Skeletal muscle satellite cell (primary cell): ENCODE results near the gene NCAM1.

ENCODE experiments used
- H3K27me3 ChIP-seq: 2 replicates; pipeline ENCODE4 v1.7.0; 2013; ENCODE audit warnings: low read length; ENCODE audit not compliant: control insufficient read depth, insufficient read depth
- H3K36me3 ChIP-seq: 2 replicates; pipeline ENCODE4 v1.7.0; 2013; ENCODE audit warnings: mild to moderate bottlenecking, control low read depth, low read length; ENCODE audit not compliant: insufficient read depth
- H3K4me1 ChIP-seq: 2 replicates; pipeline ENCODE4 v1.7.0; 2013; ENCODE audit warnings: low read length; ENCODE audit not compliant: control insufficient read depth, insufficient read depth
- H3K4me2 ChIP-seq: 2 replicates; pipeline ENCODE4 v1.7.0; 2013; ENCODE audit warnings: mild to moderate bottlenecking, low read length
- H3K4me3 ChIP-seq: 2 replicates; pipeline ENCODE4 v1.7.0; 2013; ENCODE audit warnings: low read length
- H3K9ac ChIP-seq: 2 replicates; pipeline ENCODE4 v1.7.0; 2013; ENCODE audit warnings: mild to moderate bottlenecking, low read depth, low read length, moderate library complexity
- H3K9me3 ChIP-seq: replicated peaks from 2 replicates; pipeline ENCODE4 v1.7.0; 2013; ENCODE audit warnings: mild to moderate bottlenecking, control low read depth, low read length

NCAM1 gene

DNA sequence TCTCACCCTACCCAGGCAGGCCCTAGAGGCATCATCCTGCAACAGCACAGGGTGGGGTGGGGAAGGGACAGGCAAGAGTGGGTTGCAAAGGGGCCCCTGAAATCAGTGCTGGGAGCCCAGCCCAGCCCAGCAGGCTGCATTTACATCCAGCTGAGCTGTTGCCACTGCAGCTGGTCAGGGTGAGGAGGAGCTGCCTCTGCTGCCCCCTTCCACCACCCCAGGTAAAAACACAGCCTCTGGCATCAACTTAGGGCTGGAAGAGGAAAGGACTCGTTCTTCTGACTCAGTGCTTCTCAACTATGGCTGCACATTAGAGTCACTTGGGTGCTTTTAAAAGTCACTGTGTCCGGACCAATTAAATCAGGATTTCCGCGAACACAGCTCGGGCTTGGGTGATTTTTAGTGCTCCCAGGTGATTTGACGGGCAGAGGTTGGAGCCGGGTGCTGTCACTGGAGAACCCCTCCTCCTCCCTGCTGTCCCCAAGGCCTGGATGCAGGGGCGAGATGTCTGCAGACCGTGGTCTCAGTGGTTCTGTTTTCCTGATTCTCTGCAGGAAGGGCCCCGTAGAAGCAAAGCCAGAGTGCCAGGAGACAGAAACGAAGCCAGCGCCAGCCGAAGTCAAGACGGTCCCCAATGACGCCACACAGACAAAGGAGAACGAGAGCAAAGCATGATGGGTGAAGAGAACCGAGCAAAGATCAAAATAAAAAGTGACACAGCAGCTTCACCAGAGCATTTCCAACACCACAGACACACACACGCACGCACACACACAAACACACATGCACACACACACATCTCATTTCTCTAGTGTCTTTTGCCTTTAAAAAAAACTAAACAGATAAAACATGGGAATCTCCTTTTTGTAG is 313.7 kb downstream of the NCAM1 start:
- Histone ChIP-seq H3K4me3 (no peak overlapping the region), H3K4me2 (no peak overlapping the region), H3K9ac (no peak overlapping the region), H3K27me3 (no peaks in the 10 kb centered on the region), H3K9me3 (no peaks in the 10 kb centered on the region), H3K36me3 (no peaks in the 10 kb centered on the region), H3K4me1 (no peaks in the 10 kb centered on the region)

DNA sequence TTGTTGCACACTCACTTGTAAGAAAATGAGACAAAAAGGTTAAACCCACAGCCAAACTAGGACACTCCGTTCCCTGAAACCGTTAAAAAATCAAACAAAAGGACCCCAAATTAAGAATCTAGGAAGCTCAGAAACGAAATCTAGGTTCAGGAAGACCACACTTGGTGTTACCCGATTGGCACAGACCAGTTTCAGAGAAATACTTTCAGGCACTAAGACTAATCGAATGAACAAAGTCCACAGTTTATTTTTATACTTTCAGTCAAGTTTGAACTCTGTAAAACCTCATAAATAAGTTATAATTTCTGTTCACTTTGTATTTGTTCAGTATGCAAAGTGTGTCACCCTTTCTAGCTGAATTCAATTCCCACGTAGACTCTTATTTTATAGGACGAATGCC is 314.4 kb downstream of the NCAM1 start:
- no peaks in the 10 kb centered on the region for H3K4me1 ChIP-seq
- H3K9me3 ChIP-seq = no peaks in the 10 kb centered on the region
- no peak overlapping the region for H3K4me2 ChIP-seq
- no peaks in the 10 kb centered on the region for H3K36me3 ChIP-seq
- no peak overlapping the region for H3K9ac ChIP-seq
- no peak overlapping the region for H3K4me3 ChIP-seq
- no peaks in the 10 kb centered on the region for H3K27me3 ChIP-seq

DNA sequence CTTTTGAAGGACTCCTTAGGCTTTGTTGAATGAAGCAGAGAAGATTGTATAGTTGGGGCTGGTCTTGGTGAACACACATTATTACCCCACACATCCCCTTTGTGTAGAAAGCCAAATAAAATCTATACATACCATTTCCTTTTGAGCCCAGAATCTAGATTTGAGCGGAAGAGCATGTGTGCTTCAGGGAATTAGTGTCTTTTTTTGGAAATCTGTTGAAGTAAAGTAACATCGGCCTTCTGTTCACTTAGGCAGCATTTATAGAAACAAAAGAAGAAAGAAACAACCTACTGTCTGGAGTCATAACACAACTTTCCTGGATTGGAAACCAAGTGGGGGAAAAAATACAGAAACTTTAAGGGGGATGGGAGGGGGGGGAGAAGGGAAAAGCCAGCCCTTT is 315.2 kb downstream of the NCAM1 start:
- Histone ChIP-seq H3K4me3 (no peak overlapping the region), H3K27me3 (no peaks in the 10 kb centered on the region), H3K4me2 (no peak overlapping the region), H3K9ac (no peak overlapping the region), H3K9me3 (no peaks in the 10 kb centered on the region), H3K36me3 (no peaks in the 10 kb centered on the region), H3K4me1 (no peaks in the 10 kb centered on the region)

DNA sequence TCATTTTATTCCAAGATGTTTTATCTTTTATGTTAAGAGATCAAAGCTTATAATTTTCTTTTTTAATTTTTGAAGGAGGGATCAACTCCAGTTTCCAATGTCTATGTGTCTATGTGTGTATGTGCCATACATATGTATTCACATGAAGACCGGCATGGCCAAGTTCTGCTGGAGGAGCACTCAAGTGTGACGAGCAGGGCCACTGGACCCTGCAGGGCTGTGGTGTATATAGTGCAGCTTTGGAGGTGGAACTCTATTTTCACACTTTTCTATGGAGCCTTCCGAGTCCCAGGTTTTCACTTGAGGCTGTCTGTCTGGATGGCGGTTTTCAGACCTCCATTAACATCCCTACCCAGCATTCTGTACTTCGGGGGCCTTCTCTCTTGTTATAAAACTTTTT is 316.7 kb downstream of the NCAM1 start:
- no peak overlapping the region for H3K9ac ChIP-seq
- no peak overlapping the region for H3K4me2 ChIP-seq
- H3K36me3 ChIP-seq = no peaks in the 10 kb centered on the region
- no peak overlapping the region for H3K4me3 ChIP-seq
- no peaks in the 10 kb centered on the region for H3K4me1 ChIP-seq
- H3K27me3 ChIP-seq = no peaks in the 10 kb centered on the region
- H3K9me3 ChIP-seq = no peaks in the 10 kb centered on the region

DNA sequence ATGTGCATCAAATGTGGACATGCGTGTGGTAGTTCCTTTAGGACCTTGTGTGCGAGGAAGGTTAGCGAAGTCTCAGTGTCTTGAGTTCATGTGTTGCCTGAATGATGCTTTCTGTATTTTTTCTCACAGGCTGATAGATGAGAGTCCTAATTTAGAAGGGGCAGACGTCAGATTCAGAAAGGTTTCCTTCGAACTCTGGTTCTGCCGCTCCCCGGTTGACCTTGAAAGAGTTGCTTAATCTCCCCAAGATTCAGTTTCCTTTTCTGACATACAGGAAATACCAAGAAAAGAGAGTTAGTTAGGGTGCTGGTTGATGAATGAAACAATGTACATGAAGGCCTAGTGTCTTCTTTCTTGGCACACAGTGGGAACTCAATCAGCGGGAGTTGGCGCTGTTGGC is 317.3 kb downstream of the NCAM1 start:
- Histone ChIP-seq H3K9ac (no peak overlapping the region), H3K4me3 (no peak overlapping the region), H3K27me3 (no peaks in the 10 kb centered on the region), H3K4me2 (no peak overlapping the region), H3K36me3 (no peaks in the 10 kb centered on the region), H3K4me1 (no peaks in the 10 kb centered on the region), H3K9me3 (no peaks in the 10 kb centered on the region)

DNA sequence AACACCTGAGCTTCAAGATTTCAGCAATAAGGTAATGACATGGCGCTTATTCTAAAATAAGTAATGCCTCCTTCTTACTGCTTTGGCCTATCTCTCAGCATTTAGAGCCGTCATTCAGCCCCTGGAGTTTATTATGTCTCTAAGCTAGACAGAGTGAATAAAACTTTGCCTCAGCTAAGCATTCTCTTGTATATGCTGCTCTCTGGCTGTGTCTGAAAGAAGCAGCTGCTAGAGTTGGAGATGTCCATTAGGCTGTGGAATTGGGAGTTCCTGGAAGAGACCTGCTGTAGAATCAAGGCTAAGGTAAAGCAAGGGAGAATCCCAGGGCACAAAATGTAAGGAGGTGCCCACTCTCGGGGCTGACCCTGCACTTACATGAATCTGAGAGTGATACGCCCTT is 317.7 kb downstream of the NCAM1 start:
- Histone ChIP-seq H3K9ac (no peak overlapping the region), H3K4me3 (no peak overlapping the region), H3K4me2 (no peak overlapping the region), H3K27me3 (no peaks in the 10 kb centered on the region), H3K4me1 (no peaks in the 10 kb centered on the region), H3K9me3 (no peaks in the 10 kb centered on the region), H3K36me3 (no peaks in the 10 kb centered on the region)

DNA sequence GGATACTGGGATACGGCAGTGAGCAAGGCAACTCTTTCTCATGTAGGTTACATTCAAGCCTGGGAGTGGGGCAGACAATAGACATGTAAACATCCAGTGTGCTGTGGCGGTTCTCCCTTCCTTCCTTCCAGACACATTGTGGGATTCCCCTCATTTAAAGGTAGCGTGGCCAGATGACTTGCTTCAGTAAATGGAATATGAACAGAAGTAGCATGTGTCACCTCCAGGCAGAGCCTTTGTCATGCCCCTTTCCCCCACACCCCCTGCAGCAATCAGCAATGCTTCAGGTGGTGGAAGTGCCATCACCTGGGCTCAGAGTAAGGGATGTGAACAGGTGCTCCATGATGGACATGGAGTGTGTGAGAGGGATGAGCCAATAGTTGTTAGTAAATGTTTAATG is 318.4 kb downstream of the NCAM1 start:
- no peak overlapping the region for H3K4me2 ChIP-seq
- H3K36me3 ChIP-seq = no peaks in the 10 kb centered on the region
- no peaks in the 10 kb centered on the region for H3K27me3 ChIP-seq
- H3K9ac ChIP-seq = no peak overlapping the region
- no peak overlapping the region for H3K4me3 ChIP-seq
- no peaks in the 10 kb centered on the region for H3K4me1 ChIP-seq
- no peaks in the 10 kb centered on the region for H3K9me3 ChIP-seq

DNA sequence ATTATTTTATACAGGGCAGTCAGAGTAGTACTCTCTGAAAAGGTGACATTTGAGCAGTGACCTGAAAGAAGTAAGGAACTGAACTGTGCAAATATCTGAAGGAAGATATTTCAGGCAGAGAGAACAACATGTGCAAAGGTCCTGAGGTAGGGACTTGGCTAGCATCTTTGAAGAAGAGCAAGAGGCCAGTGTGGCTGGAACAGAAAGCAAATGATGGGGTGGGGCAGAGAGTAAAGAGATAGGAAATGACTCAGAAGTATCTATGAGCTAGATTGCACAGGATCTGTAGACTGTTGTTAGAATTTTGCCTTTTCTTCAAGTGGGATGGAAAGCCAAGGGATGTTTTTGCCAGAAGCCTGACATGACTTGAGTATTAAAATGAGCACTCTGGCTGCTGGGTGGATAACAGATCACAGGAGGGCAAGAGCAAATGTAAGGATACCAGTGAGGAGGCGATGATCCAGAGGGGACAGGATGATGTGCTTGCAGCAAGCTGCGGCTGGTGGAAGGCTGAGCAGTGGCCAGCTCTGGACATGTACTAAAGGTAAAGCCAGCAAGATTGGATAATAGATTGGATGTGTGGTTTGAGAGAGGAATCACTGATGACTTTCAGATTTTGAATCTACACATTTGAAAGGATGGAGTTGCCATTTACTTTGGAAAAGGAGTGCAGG is 320.0 kb downstream of the NCAM1 start:
- Histone ChIP-seq H3K36me3 (no peaks in the 10 kb centered on the region), H3K4me2 (no peak overlapping the region), H3K4me3 (no peak overlapping the region), H3K9ac (no peak overlapping the region), H3K27me3 (no peaks in the 10 kb centered on the region), H3K9me3 (no peaks in the 10 kb centered on the region), H3K4me1 (no peaks in the 10 kb centered on the region)

DNA sequence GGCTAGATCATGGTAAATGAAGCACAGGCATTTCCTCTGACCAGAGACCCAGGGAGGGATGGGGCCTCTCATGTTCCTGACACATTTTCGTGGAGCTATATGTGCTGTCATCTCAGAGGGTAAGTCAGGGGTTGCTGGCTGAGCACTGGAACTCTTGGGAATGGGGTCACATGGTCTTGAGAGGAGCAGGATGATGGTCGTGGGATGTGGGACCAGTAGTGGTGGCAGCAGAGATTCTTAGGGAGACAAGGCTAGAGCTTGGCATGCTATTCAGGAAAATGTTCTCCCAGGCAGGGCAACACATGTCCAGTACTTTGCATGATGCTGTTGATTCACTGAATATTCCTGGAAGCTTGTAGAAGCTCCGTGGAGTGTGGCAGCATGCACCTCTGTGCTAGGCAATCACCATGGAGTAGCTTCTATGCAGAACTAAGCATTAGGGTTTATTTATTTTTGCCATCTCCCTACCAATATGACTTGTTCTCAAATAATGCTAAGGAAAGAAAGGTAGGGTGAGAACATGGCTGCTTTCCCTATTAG is 321.7 kb downstream of the NCAM1 start:
- no peaks in the 10 kb centered on the region for H3K36me3 ChIP-seq
- no peak overlapping the region for H3K4me2 ChIP-seq
- no peaks in the 10 kb centered on the region for H3K9me3 ChIP-seq
- H3K9ac ChIP-seq = no peak overlapping the region
- H3K4me3 ChIP-seq = no peak overlapping the region
- peaks cover 13% of the 10 kb centered on the region for H3K4me1 ChIP-seq
- no peaks in the 10 kb centered on the region for H3K27me3 ChIP-seq

DNA sequence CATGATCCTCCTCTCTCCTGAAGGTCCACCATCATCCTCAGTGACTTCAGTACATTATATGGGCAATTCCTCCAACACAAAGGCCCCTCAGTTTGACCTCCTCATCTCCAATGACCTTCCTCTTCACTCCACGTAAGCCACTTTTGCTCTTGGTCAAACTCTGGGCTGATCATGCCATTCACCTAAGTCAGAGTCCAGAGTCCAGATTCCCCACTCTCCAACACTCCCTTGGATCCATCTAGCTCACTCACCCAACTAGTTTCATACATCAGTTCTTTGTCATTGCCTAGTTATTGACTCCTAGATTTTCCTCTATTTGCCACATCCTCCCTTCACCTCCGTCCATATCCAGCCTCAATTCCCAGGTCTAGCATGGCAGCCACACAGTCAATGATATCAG is 322.7 kb downstream of the NCAM1 start:
- Histone ChIP-seq H3K9ac (no peak overlapping the region), H3K4me3 (no peak overlapping the region), H3K4me1 (peaks cover 16% of the 10 kb centered on the region), H3K27me3 (no peaks in the 10 kb centered on the region), H3K4me2 (no peak overlapping the region), H3K9me3 (no peaks in the 10 kb centered on the region), H3K36me3 (no peaks in the 10 kb centered on the region)

DNA sequence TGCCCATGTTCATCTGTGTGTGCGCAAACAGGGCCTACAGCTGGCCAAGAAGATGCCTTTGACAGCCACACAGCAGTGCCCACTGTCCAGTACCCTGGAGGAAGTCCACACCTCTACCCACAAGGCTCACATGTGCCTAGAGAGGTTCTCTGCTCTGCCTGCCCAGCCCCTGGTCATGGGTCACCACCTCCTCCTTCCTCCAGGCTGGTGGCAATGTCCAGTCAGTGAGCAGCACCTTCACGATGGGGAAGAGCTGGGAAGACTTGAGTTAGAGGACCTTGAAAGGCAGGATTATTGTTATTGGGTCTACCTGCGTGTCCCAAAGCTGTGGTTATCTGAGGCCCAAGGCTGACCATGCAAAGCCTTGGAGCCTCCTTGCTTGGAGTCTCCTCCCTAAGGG is 324.8 kb downstream of the NCAM1 start:
- H3K36me3 ChIP-seq = no peaks in the 10 kb centered on the region
- no peaks in the 10 kb centered on the region for H3K9me3 ChIP-seq
- peaks cover 16% of the 10 kb centered on the region for H3K4me1 ChIP-seq
- no peak overlapping the region for H3K4me2 ChIP-seq
- no peak overlapping the region for H3K4me3 ChIP-seq
- H3K9ac ChIP-seq = no peak overlapping the region
- H3K27me3 ChIP-seq = no peaks in the 10 kb centered on the region
